SH-SY5Y (cell line): ENCODE measurements around the gene LMNB1.

ENCODE experiments used
- GATA2 ChIP-seq: IDR thresholded peaks from 2 replicates; pipeline ENCODE4 v1.6.1; 2011; ENCODE audit warnings: mild to moderate bottlenecking, low read depth, low read length
- GATA3 ChIP-seq: IDR thresholded peaks from 2 replicates; pipeline ENCODE4 v1.6.1; 2011; ENCODE audit warnings: low read depth, mild to moderate bottlenecking, low read length, moderate library complexity

The LMNB1 gene

GRCh38 chr5:126769703-126770102 lies 7.2 kb upstream of the LMNB1 start:
- TF ChIP-seq GATA2 = no peak
- TF ChIP-seq GATA3 = no peak

- no peak for TF ChIP-seq GATA3
- no peak for TF ChIP-seq GATA2
Measured at GRCh38 chr5:126777257-126777974, 480 bp downstream of the LMNB1 start.

DNA sequence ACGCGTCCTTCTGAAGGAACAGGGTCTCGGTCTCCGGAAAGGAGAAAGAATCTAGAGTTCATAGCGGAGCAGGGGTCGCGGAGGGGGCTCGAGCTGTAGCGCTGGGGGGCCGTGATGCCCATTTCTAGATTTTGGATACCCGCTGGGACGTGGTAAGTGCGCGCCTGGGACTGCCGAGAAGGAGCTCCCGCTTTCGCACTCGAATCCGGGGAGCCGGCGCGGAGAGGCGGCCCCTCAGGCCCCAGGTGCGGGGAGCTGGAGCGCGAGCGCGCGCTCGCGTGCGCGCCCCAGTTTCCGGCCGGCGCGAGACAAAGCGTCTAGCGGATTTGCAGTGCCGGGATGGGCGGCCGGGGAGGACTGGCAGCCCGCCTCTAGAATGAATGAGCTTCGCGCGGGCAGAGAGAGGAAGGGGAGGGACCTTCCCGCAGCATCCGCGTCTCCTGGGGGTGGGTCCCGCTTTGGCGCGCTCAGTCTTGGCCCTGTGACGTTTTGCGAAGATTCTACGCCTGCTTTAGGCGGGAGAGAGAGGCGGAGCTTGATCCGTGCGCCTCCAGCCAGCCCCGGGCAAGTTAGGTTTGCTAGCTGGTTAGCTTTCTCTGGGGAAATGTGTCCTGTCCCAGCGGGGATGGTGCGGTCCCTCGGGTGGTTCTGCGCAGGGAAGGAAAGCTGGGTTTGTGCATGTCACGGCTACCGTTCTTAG lies 1.2 kb downstream of the LMNB1 start:
- TF ChIP-seq GATA3 (no peak), GATA2 (no peak)

DNA sequence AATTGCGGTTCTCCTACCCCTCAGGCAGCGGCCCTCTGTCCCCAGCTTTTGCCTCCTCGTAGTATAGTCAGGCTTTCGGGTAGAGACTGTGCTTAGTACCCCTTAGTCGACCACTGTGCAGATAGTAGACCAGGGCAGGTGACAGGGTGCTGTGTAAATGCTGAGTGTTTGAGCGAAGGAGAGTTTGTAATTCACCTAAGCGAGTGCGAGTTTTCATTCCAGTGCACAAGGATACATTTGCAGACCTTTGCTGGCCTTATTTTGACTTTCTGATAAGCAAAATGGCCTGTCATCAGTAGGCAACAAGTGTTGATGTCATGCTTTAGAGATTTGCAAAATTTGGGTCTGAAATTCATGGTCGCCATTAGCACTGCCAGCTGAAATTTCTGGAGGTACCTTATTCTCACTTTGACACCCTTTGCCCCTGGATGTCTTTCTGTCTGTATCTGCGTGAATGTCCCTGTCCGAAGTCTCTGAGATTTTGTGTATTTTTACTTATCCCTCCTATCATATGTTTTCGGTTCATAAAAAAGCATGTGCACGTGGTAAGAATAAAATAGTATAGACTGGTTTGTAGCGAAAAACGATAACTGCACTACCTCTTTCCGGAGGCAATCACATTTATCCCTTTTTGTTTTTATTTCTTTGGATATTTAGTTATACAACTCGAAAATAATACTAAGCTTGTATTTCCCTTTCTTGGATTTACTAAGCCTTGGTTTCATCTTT lies 1.9 kb downstream of the LMNB1 start:
- TF ChIP-seq GATA2 (no peak), GATA3 (no peak)

DNA sequence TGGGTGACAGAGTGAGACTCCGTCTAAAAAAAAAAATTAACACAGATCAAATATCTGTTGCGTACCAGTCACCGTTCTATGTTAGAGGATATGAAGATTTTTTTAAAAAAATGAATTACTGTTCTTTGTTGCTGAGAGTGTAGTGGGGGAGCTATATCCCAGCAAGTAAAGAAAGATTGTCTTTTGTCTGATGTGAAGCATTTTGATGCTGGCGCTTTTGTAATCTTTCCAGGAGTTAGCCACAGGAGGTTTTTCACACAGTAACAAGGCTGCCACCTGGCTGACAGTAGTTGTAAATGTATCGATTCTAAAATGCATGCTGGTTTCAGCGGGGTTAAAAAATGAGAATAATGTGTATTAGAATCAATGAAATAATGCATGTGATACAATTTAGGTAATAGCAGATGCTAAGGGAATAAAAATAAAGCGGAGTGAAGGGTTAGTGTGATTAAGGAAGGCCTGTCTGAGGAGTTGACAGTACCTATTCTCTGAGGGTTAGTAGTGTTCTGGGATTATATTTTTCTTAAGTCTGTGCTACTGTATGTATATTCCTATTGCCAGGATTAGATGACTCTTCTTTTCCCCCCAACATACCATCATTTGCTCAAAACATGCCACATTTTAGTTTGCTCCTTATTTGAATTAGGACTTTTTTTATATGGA lies 3.4 kb downstream of the LMNB1 start:
- no peak for TF ChIP-seq GATA3
- TF ChIP-seq GATA2 = no peak

GRCh38 chr5:126793097-126793496 lies 16.2 kb downstream of the LMNB1 start:
- TF ChIP-seq GATA2 (no peak), GATA3 (no peak)

DNA sequence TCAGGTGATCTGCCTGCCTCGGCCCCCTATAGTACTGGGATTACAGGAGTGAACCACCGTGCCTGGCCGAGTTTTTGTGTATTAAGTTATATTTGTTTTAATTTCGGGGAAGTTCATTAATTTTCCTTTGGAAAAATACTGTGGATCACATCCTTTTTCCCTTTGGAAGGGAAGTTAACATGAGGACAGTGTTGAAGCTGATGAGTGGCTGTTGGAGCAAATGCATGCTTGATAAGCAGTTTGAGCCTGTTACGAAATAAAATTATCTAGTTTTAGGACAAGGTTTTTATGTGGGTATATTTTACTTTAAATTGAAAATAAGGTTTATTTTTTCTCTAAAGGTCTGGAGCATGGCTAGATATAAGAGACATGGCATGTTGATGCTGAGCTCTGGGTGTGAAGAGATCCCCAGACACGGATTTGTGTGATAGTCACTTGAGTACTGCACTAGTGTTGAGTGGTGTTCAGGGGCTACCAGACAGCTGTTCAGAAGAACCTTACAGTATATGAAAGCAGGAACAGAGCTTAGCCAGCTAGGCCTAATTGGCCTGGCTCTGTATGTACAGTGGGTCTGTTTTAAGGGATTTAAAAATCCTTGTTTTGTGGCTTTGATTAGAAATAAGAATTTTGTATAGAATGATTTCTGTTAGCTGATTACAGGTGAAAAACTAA lies 17.4 kb downstream of the LMNB1 start:
- TF ChIP-seq GATA3 = no peak
- TF ChIP-seq GATA2 = no peak

DNA sequence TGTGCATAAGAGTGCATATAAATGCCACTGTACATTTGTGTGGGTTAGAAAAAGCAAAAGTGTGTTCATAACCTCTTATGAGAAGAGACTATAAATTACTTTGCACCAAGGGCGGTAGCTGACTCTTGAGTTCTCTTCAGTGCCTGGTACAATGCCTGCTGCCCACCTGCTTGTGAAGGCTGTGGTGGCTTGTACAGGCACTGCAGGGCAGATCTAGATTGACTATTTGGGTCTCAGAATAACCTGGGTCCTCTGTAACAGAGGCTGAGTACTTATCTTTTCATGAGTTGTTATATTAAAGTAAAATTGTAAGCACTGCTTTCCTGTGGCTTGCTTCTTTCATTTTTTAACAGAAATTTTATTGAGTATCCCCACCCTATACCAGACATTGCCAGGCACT lies 22.8 kb downstream of the LMNB1 start:
- no peak for TF ChIP-seq GATA2
- TF ChIP-seq GATA3 = no peak

GRCh38 chr5:126801174-126801991 lies 24.4 kb downstream of the LMNB1 start:
- TF ChIP-seq GATA2 = no peak
- TF ChIP-seq GATA3 = no peak

DNA sequence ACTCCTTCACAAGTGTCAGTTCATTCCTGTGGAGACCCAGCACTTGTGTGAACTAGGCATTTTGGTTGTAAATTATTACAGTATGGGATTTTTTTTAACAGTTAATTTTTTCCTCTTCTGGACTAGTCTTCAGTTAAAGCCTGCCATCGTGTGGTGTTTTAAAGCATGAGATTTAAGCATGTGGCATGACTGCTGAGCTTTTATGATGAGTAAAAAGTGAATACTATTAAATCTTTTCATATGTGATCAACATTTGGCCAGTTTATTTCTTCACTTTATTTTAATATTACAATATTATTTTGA lies 25.0 kb downstream of the LMNB1 start:
- no peak for TF ChIP-seq GATA2
- TF ChIP-seq GATA3 = no peak

DNA sequence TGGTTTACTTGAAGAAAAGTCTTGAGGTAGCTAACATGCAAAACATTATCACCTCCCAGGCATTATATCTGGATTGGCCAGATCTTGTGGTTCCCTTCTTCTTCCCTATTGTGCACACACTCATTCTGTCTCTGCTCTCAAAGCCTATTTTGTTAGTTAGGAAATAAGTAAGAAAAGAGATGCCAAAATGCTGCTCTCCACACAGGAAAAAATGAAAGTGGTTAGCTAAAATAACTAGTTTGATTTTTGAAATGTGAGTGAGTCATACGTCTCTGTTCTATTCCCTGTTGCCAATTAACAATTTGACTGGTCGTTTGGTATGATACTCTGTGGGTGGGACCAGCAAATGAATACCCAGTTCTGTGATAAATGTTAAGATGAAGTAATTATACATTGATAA lies 28.1 kb downstream of the LMNB1 start:
- no peak for TF ChIP-seq GATA3
- no peak for TF ChIP-seq GATA2

DNA sequence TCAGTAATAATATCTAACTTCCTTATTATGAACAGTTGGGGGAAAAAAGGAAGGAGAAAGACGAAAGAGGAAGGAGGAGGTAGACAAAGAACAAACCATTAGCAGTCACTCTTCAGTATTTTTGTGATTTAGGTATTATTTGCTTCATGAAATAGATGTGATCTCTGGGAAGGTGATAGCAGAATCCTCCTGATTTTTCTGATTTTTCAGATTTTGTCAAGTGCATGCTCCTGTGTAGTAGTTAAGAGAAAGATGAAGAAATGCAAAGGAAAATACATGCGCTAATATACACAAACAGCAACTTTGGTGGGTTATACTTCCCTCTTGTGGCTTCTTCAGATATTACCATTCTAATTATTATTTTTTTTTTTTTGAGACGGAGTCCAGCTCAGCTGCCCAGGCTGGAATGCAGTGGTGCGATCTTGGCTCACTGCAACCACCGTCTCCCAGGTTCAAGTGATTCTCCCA lies 31.6 kb downstream of the LMNB1 start:
- no peak for TF ChIP-seq GATA2
- TF ChIP-seq GATA3 = no peak

DNA sequence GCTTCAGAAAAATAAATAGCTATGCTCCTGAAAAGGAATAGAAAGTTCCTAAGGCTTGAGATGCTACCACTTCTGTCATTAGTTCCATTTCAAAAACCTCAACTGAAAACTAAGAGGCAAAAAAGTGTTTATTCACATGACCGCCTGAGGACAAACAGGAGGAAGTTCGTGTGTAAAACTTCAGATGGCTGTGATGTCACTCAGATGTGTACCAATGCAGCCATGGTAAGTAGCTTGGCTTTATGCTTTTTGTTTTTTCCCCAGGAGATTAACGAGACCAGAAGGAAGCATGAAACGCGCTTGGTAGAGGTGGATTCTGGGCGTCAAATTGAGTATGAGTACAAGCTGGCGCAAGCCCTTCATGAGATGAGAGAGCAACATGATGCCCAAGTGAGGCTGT lies 33.0 kb downstream of the LMNB1 start:
- TF ChIP-seq GATA2 = no peak
- no peak for TF ChIP-seq GATA3
